NCI-H2081 (cell line): ENCODE measurements around the gene SLC46A1.

ENCODE experiments used
- DNase-seq, 2 experiments: peaks; one replicate each; lab custom pipeline; 2025; lab: John Stamatoyannopoulos, UW

SLC46A1 gene

GRCh38 chr17:28404461-28404811 is 1.6 kb downstream of the SLC46A1 start:
- DNase-seq = no peak

GRCh38 chr17:28404007-28404406 is 2.0 kb downstream of the SLC46A1 start:
- no peak for DNase-seq

GRCh38 chr17:28402844-28403243 is 3.2 kb downstream of the SLC46A1 start:
- no peak for DNase-seq

- DNase-seq = peak in 1 of 2 experiments; percentile 56
Observed at GRCh38 chr17:28402224-28402630, 3.8 kb downstream of the SLC46A1 start.

GRCh38 chr17:28399808-28400207 is 6.2 kb downstream of the SLC46A1 start:
- DNase-seq = no peak

GRCh38 chr17:28398280-28398981 is 7.6 kb downstream of the SLC46A1 start:
- no peak for DNase-seq

- DNase-seq = no peak
Observed at GRCh38 chr17:28397687-28398279, 8.2 kb downstream of the SLC46A1 start.

GRCh38 chr17:28397275-28397674 is 8.7 kb downstream of the SLC46A1 start:
- no peak for DNase-seq

- DNase-seq = no peak
Observed at GRCh38 chr17:28396635-28397239, 9.3 kb downstream of the SLC46A1 start.

GRCh38 chr17:28395968-28396367 is 10.0 kb downstream of the SLC46A1 start:
- no peak for DNase-seq

- no peak for DNase-seq
Observed at GRCh38 chr17:28395426-28395825, 10.6 kb downstream of the SLC46A1 start.

GRCh38 chr17:28394337-28395116 is 11.5 kb downstream of the SLC46A1 start:
- no peak for DNase-seq

GRCh38 chr17:28392491-28392890 is 13.5 kb downstream of the SLC46A1 start:
- DNase-seq = no peak

GRCh38 chr17:28391401-28391800 is 14.6 kb downstream of the SLC46A1 start:
- DNase-seq = no peak

- no peak for DNase-seq
Observed at GRCh38 chr17:28390984-28391383, 15.0 kb downstream of the SLC46A1 start.

- DNase-seq = no peak
Observed at GRCh38 chr17:28390563-28390962, 15.4 kb downstream of the SLC46A1 start.

- no peak for DNase-seq
Observed at GRCh38 chr17:28390141-28390540, 15.9 kb downstream of the SLC46A1 start.

GRCh38 chr17:28388106-28388505 is 17.9 kb downstream of the SLC46A1 start:
- DNase-seq = no peak

GRCh38 chr17:28386391-28386790 is 19.6 kb downstream of the SLC46A1 start:
- DNase-seq = no peak

- no peak for DNase-seq
Observed at GRCh38 chr17:28385406-28385805, 20.6 kb downstream of the SLC46A1 start.

- no peak for DNase-seq
Observed at GRCh38 chr17:28385037-28385400, 21.0 kb downstream of the SLC46A1 start.

- peak; percentile 29 to 58 for DNase-seq
Observed at GRCh38 chr17:28384281-28385036, 21.6 kb downstream of the SLC46A1 start.
